ENCODE results near the gene INSL3. TPM values are rescaled to one million over a fixed set of nuclear protein-coding genes. Genes with fewer than 3 reads are reported as not detected.
A peak's percentile ranks its signal among the peaks of the same experiment; 100 is the strongest.

INSL3 gene

GRCh38 chr19:17766543-17767131 lies 54.7 kb downstream of the INSL3 start:
- H2BK120ac ChIP-seq (ENCODE audit: low read depth, low read length): no peak overlapping the region

More at GRCh38 chr19:17766543-17767131, 54.7 kb downstream of the INSL3 start:
- H3K9me3 ChIP-seq (replicated peaks in 1 of 2; ENCODE audit: control insufficient read depth in 2 of 2, insufficient read depth in 1 of 2, low read depth in 1 of 2, low read length in 2 of 2): no peaks in the 10 kb centered on the region
- peak overlapping the region; percentile 24 for H3K18ac ChIP-seq (ENCODE audit: low read length)
- H3K14ac ChIP-seq (ENCODE audit: low read length): no peak overlapping the region
- no peak overlapping the region for H3K4ac ChIP-seq (ENCODE audit: low read length)
- no peaks in the 10 kb centered on the region for H3K36me3 ChIP-seq (replicated peaks in 1 of 2; ENCODE audit: control insufficient read depth in 2 of 2, insufficient read depth in 2 of 2, low read length in 2 of 2)
- H2BK12ac ChIP-seq (ENCODE audit: low read length): no peak overlapping the region
- peaks cover 0 to 8% of the 10 kb centered on the region in 2 donors for H3K4me1 ChIP-seq (ENCODE audit: control insufficient read depth in 2 of 2, insufficient read depth in 1 of 2, low read depth in 1 of 2, low read length in 2 of 2)
- no peak overlapping the region for H2BK5ac ChIP-seq (ENCODE audit: low read length)
- no peaks in the 10 kb centered on the region for H3K79me1 ChIP-seq (ENCODE audit: low read depth, low read length)
- H3K9ac ChIP-seq (ENCODE audit: low read depth, low read length, poor library complexity): no peak overlapping the region
- DNase-seq (ENCODE audit: low spot score): peak; percentile 70
- WGBS, 2 donors (ENCODE audit: extremely low coverage in 2 of 2, insufficient read length in 2 of 2, insufficient replicate concordance in 1 of 2): no CpG with 5 or more reads among the region's 29 CpGs
- H4K8ac ChIP-seq (ENCODE audit: low read depth, low read length): no peak overlapping the region
- no peak overlapping the region for H2AK5ac ChIP-seq (ENCODE audit: low read depth, low read length)
- H3K27me3 ChIP-seq (ENCODE audit: control insufficient read depth in 3 of 3, insufficient read depth in 3 of 3, low read depth in 1 of 3, low read length in 3 of 3): no peaks in the 10 kb centered on the region
- no peak overlapping the region for H4K91ac ChIP-seq (ENCODE audit: low read depth, low read length, poor library complexity)
- peak overlapping the region; percentile 19 for H3K4me2 ChIP-seq (ENCODE audit: insufficient read depth, low read length, poor library complexity, severe bottlenecking)
- H3K4me3 ChIP-seq (ENCODE audit: low read length in 2 of 2): no peak overlapping the region
- no peak overlapping the region for H3K23ac ChIP-seq (ENCODE audit: low read depth, low read length, poor library complexity)
- no peak overlapping the region for H3K27ac ChIP-seq (replicated peaks; ENCODE audit: low read length)
- H2BK15ac ChIP-seq (ENCODE audit: low read length): no peak overlapping the region
- no peak overlapping the region for H2AFZ ChIP-seq (ENCODE audit: low read length)

Small RNAs within 50 kb of the gene (small RNA-seq; reads per million reads assigned to genes)
- not detected for gene SNORA68 (ENCODE audit: insufficient read depth)
